HG02571 (cell line): ENCODE data around the gene LCTL.
"Not testable (repeated sequence)": the region's sequence is repeated elsewhere in the genome, so short reads cannot be mapped to it uniquely, and the experiment has no call there.

Experiments used
- ATAC-seq: cut with Tn5 transposase; IDR thresholded peaks from one replicate; pipeline ENCODE4 v1.9.1; 2021; ENCODE audit warnings: mild to moderate bottlenecking, moderate library complexity; ENCODE audit not compliant: unreplicated experiment

Gene LCTL

DNA sequence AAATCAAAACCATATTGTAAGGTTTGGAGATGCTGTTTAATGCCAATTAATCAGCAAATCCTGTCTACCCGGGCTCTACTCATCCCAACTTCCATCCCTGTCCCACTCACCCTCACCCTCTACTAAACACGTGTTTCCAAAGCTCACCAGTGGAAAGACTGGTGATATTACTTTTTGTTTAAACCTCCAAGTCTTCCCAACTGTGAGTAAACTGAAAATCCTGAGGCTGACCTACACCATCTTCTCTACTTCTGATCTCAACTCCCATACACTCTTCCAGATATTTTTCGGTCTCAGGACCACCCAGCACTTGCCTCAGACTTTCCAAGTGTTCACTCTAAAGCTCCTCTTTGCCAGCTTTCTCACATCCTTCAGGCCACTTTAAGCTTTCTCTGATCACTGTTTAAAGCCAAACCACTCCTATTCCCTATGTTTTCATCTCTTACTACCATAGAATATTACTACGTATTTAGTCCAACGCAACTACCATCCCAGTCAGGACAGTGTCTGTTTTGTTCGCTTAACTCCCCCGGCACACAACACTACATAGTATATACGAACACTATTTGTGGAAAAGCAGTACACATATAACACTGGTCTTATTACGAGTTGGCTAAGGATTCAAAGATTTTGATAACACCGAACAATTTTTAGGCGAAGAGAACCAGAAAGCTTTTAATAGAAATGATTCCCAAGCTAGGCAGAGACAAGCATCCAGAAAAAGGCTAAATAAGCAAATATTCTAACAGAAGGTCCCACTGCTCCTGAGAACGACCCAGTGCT, 61.8 kb downstream of the LCTL start:
- ATAC-seq = no peak

DNA sequence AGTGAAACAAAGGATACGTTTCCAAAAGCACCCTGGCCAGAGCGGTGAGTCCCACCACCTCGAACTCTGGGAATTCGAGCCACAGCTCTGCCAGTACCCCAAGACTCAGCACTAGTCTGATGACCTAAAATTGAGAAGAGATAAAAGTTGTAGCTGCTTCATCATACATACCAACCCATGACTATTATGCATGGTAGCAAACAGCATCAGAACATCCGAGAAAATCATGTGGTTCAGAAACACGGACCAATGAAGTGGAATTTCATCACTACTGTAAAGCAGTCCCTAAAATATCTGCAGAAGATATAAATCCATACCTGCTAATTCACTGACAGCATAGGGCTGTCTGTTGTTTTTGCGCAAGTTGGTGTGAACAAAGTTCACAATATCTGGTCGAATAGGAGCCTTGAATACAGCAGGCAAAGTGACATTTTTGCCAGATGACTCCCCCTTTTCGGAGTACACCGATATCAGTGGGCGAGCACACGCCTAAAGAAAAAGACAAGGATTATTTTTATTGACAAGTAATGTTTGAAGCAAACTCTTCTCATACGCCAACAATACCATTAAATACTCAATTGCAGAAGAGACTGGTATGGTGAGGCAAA, 62.7 kb downstream of the LCTL start:
- not testable (repeated sequence) for ATAC-seq

- ATAC-seq = no peak
Measured at GRCh38 chr15:66502491-66502890, 63.3 kb downstream of the LCTL start.

DNA sequence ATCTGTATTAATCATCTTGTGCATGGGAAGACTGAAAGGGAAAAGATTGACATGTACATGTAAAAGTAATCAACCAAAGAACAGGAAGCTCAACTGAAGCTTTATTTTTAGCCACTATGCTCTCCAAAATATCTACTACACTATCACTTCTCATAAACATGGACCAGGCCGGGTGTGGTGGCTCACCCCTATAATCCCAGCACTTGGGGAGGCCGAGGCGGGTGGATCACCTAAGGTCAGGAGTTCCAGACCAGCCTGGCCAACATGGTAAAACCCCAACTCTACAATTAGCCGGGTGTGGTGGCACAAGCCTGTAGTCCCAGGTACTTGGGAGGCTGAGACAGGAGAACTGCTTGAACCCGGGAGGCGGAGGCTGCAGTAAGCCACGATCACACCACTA, 65.5 kb downstream of the LCTL start:
- ATAC-seq = not testable (repeated sequence)

DNA sequence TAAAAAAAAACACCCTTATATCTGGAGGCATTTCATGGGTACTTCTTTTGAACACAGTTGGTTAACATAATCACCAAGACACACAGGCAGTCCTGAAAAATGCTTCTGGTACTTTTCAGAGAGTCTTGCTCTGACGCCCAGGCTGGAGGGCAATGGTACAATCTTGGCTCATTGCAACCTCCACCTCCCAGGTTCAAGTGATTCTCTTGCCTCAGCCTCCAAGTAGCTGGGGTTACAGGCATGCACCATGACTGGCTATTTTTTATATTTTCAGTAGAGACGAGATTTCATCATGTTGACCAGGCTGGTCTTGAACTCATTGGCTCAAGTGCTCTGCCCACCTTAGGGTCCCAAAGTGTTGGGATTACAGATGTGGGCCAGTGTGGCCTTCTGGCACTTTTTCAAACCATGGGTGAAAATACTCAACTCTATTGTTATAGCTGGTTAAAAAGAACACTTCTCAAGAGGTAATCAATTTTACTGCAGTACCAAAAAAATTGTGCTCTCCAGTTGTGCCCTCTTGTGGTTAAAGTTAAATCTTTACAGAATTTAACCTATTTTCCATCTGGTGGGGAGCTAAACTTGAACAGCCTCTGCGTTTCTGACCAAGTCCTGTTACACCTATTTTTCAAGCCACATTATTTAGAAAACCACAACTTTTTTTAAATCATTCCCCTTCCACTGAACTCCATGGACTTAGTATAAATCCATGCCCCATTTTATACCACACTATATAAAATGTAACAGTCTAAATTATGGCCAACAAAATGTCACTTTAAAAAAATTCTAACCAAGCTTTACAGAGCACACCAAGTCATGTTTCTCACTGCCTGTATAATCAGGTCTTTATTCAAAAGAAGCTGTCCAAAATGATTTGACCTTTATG, 67.1 kb downstream of the LCTL start:
- ATAC-seq = no peak
